HuH-7 (cell line): ENCODE results near the gene ARHGAP42.
A peak's percentile ranks its signal among the peaks of the same experiment; 100 is the strongest.
"Not testable (repeated sequence)": the region's sequence is repeated elsewhere in the genome, so short reads cannot be mapped to it uniquely, and the experiment has no call there.

Experiments
- DNase-seq: peaks from one replicate; pipeline ENCODE4 v3.0.0; 2011; ENCODE audit warnings: low spot score

ARHGAP42 gene, protein sequence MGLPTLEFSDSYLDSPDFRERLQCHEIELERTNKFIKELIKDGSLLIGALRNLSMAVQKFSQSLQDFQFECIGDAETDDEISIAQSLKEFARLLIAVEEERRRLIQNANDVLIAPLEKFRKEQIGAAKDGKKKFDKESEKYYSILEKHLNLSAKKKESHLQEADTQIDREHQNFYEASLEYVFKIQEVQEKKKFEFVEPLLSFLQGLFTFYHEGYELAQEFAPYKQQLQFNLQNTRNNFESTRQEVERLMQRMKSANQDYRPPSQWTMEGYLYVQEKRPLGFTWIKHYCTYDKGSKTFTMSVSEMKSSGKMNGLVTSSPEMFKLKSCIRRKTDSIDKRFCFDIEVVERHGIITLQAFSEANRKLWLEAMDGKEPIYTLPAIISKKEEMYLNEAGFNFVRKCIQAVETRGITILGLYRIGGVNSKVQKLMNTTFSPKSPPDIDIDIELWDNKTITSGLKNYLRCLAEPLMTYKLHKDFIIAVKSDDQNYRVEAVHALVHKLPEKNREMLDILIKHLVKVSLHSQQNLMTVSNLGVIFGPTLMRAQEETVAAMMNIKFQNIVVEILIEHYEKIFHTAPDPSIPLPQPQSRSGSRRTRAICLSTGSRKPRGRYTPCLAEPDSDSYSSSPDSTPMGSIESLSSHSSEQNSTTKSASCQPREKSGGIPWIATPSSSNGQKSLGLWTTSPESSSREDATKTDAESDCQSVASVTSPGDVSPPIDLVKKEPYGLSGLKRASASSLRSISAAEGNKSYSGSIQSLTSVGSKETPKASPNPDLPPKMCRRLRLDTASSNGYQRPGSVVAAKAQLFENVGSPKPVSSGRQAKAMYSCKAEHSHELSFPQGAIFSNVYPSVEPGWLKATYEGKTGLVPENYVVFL

DNA sequence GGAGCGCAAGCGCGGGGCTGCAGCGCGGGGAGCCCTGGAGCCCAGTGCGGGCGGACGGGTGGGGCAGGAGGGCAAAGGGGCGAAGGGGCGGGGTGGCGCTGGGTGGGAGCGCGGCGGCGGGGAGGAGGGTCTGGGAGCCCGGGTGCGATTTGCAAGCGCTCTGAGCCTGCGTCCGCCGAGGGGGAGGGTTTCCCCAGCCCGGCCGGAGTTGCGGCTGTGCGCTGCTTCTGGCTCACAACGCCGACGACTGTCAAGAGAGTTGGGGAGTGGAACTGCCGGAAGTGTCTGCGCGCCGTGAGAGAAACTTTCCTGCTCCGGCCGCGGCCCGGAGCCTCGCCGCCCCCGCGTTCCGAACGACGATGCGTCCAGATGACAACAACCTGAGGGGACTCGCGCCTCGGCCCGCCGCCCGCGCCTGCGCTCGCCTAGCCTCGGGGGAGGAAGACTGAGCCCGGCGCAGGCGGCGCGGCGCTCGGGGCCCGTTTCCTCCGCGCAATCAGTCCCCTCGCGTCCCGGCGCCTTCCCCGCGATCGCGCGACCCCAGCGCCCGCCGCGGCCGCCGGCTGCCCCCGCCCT lies at the start of gene ARHGAP42:
Gene ARHGAP42, plus strand, starts transcription at position 235 of the 576 bp plus-strand sequence. CDS start 391 bp downstream, outside the sequence.
- peak; percentile 72 for DNase-seq

DNA sequence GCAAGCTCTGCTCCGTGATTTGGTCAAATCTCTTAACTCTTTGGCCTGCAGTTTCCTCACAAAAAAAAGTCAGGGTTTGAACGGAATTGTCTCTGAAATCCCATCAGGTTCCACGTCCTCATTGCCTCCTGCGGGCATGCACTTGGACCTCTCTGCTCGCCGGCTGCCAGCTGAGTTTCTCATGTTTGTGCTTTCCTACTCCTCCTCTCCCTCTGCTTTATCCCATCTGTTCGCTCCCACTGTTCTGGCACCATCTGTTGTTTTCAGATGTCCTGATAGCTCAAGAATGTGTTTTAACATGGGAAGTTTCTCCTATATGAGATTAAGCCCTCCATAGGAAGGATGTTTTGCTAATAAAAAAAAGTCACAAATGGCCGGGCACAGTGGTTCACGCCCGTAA lies 49.4 kb upstream of the ARHGAP42 start:
- no peak for DNase-seq

DNA sequence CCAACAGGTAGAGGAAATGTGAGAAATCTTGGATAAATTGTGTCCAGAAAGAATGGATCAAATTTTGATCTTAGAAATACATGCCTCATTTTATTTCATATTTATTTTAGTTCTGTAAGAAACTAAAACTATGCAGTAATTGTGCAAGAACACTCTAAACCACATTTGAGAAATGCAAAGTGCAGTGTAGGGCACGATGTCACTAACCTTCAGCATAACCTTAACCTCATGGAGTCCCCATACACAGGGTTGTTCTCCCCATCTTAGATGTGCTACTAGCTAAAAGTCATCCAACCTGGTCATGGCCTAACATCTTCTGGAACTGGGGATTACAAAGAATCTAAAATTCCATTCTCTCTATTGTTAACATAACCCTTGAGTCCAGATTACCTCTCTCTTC lies 48.4 kb upstream of the ARHGAP42 start:
- no peak for DNase-seq

DNA sequence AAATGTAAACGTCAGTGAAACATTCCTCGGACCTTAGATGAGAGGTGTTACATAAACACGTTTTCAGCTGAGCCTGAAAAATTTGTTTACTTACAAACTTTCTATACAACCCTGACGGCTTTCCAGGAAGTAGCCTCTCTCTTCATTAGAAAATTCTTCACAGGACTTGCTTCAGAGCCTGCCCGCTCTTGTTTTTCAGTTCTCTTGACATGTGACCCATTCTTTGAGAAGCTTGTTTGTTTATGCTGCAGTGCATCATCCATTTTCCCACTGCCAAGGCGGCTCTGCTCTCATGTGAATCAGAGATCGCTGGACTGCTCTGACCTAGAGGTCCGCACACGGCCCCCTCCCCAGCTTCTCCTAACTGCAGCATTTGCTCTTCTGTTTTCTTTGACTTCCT lies 47.9 kb upstream of the ARHGAP42 start:
- DNase-seq = no peak

DNA sequence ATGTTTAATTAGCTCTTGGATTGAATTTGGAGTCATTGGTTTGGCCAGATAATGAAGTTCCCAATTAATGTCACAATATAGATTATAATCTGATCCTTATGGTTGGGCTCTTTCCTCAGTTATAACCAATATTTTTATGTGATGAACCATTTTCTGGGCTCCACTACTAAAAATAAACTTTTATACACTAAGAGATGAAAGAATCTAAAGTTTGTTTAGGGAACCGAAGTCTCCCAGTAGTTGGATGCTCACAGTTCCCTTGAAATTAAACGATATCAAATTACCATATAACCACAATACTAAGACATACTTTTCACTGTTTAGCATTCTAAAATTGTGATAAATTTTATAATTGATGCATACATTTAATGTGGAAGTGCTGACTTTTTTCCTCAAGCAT lies 47.0 kb upstream of the ARHGAP42 start:
- DNase-seq = no peak

DNA sequence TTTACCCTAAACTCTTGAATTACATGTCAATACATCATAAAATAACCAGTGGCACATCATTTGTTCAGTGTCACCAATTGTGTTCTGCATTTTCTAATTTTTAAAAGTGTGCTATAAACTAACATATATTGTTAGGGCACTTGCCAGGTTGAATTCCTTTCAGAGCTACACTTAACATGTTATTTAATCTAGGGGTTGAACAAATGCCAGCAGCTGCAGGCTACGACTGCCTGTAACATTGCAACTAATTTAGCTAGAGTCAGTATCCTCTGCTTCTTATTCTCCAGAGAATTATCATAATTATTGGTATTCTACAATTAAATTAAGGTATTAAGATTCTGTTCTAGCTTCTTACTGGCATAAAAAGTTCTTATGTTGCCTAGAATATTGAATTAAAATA lies 46.4 kb upstream of the ARHGAP42 start:
- no peak for DNase-seq

DNA sequence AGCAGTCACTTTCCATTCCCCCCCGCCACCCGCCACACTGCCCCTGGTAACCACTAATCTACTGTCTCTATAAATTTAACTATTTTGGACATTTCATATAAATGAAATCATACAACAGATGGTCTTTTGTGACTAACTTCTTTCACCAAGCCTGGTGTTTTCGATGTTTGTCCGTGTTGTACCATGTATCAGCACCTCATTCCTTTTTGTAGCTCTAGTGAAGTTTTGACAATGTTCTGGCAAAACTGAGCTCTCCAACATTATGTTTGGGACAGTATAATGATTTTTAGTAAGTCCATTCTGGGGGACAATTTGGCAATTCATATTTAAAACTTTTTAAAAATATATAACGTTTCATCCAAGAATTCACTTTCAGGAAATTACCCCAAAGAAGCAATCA lies 45.6 kb upstream of the ARHGAP42 start:
- no peak for DNase-seq

DNA sequence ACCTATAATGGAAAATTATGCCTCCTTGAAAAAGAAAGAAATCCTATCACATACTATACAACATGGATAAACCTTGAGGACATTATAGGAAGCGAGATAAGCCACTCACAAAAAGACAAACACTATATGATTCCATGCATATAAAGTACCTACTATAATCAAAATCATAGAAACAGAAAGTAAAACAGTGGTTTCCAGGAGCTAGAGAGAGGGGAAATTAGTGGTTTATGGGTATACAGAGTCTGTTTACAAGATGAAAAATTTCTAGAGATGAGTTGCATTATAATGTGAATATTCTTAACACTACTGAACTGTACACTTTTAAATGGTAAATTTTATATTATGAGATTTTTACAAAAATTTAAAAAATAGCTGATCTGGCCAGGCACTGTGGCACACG lies 40.5 kb upstream of the ARHGAP42 start:
- DNase-seq = no peak

DNA sequence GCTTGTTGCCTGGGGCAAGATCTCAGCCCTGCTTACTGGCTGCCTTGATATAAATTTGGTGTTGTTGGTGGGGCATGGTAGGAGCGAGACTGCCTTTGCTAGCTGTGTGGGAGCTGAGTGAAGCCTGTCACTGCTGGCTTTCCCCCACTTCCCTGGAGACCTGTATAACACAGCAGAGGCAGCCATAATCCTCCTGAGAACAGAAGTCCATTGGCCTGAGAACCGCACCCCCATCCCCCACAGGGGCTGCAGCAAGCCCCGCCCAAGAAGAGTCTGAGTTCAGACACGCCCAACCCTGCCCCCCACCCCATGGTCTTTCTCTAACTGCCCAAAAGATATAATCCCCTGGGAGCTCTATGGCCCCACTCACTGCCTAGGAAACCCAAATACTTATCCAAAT lies 39.2 kb upstream of the ARHGAP42 start:
- DNase-seq = no peak

DNA sequence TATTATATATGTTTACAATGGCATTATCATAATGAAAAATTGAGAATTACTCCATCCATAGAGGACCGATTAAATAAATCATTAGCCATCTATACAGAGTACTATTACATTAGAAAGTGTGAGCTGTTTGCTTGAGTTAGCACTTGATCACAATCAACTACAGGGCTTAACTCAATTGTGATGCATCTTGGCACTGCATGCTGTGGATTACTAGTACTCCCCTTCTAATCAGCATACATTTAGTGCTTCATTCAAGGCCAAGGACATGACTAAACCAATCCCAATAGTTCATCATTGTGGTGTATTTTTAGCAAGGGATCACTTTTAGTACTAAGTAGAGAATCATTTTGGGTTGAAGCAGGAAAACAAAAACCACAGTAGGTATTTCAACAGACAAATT lies 23.5 kb upstream of the ARHGAP42 start:
- no peak for DNase-seq

DNA sequence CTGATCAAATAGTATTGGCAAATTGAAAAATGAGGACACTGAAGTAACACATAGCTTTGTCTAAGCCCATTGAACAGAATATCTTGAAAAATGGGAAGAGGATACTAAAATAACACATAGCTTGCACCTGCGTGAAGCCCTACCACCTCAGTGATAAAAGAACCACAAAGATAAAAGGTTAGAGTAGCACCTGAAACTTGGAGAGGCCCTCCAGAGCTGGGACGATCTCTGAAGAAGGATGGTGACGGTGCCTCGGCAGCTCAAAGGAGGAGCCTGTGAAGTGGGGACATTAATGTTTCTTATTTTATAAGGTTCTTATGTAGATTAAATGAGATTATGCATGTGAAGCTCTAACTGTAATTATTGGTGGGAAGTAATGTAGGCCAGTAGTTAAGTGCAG lies 23.1 kb upstream of the ARHGAP42 start:
- DNase-seq = no peak

DNA sequence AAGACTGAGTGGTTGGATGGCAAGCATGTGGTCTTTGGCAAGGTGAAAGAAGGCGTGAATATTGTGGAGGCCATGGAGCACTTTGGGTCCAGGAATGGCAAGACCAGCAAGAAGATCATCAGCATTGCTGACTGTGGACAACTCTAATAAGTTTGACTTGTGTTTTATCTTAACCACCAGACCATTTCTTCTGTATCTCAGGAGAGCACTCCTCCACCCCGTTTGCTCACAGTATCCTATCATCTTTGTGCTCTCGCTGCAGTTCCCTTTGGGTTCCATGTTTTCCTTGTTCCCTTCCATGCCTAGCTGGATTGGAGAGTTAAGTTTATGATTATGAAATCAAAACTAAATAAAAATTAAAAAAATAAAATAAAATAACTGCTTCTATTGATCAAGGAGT lies 20.3 kb upstream of the ARHGAP42 start:
- not testable (repeated sequence) for DNase-seq

DNA sequence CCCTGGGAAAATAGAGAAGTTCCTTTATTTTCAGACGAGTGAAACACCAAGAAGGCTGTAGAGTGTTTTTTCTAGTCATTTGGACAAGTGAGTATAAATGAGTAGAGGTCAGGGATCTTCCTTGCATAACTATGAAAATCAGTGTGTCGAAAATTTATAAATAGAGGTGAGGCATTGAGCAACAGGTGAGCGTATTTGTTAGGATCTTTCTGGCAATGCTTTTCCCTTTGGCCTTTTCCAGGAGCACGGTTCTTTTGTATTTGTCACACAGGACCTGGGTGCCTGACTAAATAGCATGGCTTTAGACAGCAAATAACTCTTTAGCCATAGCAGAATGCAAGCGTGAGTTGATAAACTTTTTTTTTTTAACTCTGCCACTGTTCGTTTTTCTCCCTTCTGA lies 19.6 kb upstream of the ARHGAP42 start:
- DNase-seq = no peak

DNA sequence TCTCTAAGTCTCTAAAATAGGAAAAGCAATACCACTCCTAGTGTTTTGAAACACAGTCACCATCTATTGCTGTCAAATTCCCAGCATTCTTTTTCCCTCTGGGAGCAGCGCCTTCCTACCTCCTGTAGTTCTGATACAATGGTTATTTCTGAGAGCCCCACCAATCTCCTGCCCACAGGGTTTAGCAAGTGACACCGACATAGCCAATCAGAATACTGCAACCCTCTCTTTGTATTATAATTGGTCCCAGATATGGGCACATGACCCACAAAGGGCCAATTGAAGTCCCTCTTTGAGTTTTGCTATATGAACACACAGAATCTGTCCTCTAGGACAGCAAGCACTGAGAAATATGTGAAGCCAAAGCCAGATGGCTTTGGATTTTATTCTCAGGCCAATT lies 16.9 kb upstream of the ARHGAP42 start:
- no peak for DNase-seq

DNA sequence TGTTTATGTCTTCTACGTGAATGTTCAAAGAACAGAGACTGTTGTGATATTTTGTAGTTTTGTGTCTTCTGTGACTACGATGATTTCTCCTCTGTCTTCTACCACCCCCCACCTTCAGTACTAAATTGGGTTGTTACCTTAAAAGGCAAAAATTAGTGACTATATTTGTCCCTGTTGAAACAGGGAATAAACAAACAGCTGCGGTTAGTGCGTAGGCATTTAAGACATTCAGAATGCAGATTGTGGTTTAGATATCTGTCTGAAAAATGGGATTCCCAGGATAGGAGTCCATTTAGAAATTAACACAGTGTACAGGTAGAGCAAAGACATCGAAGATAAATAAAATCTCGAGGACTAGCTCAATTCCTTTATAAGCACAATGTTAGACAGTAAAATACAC lies 15.6 kb upstream of the ARHGAP42 start:
- no peak for DNase-seq

DNA sequence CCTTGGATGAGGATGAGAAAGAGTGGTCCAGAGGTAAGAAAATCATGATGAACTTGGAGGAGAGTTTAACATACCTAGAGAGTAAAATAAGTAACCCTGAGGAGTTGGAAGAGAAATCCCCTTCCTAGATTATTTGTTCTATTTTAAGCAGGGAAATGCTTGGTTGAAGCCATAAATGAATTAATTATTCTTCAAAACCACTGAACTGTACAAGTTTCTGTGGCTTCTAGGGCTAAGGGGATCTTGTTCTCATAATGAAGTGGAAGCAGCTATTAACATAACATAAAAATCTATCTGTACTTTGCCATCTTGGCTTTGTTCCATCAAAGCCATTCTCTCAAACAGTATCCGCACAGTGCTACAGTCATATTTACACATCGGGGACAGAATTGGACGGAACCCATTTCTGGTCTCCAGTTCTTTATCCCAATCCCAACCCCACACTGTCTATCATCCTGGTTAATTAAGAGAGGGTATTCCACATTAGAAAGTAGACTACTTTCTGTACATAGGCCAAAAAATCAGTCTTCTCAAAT lies 14.5 kb upstream of the ARHGAP42 start:
- no peak for DNase-seq

DNA sequence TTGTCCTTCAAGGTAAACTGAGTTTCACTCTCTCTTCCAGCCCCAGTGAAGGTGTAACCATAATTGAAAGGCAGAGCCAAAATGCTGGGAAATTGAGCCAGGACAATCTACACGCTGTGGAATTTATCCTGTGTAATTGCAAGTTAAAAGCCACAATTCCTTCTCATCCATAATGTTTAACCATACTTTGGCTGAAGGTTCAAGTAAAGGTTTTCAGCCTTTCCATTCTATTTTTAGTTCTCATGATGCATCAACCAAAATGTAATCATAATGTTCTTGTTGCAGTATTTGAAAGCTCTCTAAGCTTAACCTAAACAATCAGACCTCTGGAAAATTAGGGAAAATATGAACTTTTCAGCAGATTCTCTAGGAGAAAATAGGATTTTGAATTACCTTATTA lies 14.0 kb upstream of the ARHGAP42 start:
- no peak for DNase-seq

DNA sequence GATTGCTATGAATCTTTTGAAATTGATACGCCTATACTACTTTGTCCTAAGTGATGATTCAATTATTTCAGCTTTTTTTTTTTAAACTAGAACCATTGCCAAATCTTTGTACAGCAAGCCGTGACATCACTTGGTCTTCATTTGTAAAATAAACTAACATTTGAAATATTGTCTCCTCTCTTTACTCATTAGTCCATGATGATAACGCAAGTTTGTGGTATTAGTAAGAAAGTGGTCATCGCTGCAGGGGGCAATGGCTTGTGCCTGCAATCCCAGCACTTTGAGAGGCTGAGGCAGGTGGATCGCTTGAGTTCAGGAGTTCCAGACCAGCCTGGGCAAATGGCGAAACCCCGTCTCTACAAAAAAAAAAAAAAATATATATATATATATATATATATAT lies 12.9 kb upstream of the ARHGAP42 start:
- DNase-seq = no peak

DNA sequence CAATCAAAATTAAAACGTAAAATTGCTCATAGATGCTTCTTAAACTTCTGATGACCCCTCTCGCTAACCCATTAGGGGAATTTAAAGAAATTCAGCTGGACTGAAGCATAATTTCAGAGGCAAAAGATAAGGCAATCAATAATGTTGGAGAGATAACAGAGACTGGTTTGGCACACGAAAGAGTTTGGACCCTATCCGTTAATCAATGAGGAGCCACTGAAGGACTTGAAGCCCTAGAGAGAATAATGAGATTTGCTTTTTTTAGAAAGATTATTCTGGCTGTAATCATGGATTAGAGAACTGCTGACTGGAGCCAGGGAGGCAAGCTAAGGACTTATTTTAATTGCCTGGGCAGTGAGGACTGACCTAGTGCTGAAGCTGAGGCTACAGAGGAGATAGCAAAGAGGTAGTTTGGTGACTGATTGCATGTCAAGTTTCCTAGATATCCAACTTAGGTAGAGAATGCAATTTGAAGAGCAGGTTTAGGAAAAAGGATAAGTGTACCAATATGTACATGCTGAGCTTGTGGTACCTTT lies 11.9 kb upstream of the ARHGAP42 start:
- DNase-seq = no peak

DNA sequence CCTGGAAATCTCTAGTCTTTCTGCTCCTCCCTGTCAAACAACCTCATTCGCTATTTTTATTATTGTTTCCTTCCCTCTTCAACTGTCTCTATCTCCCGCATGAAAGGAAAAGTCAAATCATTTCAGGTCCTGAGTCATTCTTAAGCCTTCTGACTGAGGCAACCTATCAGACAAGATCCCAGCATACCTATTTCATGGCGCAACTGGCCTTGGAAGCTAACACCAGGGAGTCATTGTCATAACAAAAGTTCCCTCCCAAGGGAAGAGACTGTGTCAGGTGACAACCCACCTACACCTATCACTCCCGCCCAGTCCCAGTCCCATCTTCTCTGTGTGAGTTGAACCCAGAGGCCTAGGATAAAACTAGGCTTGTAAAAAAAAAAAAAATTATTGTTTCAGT lies 10.2 kb upstream of the ARHGAP42 start:
- DNase-seq = no peak

DNA sequence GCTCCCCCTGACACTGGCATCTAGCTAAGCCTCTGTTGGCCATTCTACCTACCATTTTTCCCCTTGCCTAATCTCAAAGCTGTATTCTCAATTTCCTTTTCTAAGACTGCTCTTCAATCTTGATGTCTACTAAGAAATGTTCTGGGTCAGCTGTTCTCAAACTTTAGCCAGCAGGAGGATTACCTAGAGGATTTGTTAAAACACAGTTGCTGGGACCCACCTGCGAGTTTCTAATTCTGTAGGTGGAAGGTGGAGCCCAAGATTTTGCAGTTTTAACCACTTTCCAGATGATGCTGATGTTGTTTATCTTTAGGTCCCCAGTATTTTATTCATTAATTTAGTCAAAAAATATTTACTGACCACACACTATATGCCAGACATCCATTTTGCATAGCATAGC lies 9.3 kb upstream of the ARHGAP42 start:
- DNase-seq = no peak

DNA sequence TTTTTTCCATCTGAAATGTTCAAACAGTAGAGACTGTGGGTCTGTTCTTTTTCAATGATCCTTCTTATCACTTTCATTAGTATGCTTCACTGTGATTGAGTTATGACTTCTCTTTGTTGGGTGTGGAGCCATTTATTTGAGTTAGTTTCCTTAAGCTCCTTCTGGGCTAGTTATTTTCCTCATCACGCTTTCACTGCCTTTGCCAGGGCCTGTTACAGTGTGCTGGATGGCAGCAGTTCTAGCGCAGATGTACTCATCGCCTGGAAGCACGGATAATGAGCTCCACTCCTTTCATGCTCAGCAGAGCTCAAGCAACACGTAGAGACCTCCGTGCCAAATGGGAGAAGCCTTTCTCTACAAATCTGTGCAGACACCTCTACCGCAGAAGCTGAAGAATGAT lies 7.0 kb upstream of the ARHGAP42 start:
- no peak for DNase-seq
